Motor neuron (in vitro differentiated cells): ENCODE data around the gene HOPX. TPM values are rescaled to one million over a fixed set of nuclear protein-coding genes. Genes with fewer than 3 reads are reported as not detected.
"Not testable (repeated sequence)": the region's sequence is repeated elsewhere in the genome, so short reads cannot be mapped to it uniquely, and the experiment has no call there.

Experiments
- ATAC-seq, 8 experiments: fragments of 200-7000 bp; cut with Tn5 transposase; replicated peaks in 6 of 8; 2 replicates each; pipeline ENCODE4 v1.8.0; 2021; ENCODE audit warnings: mild to moderate bottlenecking in 8 of 8, moderate library complexity in 8 of 8
- H3K27ac ChIP-seq, 2 donors: fragments of 250-450 bp; sonication (Bioruptor Pico); 2 replicates each; pipeline ENCODE4 v1.9.0; 2021; ENCODE audit warnings: antibody characterized with exemption in 2 of 2, mild to moderate bottlenecking in 2 of 2, moderate library complexity in 1 of 2
- H3K4me1 ChIP-seq, 2 donors: fragments of 250-450 bp; sonication (Bioruptor Pico); replicated peaks in 1 of 2; 2 replicates each; pipeline ENCODE4 v1.6.1; 2021; ENCODE audit warnings: antibody characterized with exemption in 2 of 2, mild to moderate bottlenecking in 2 of 2, moderate library complexity in 1 of 2
- H3K4me3 ChIP-seq, 5 donors: fragments of 250-450 bp; sonication (Bioruptor Pico); 2 replicates each; pipeline ENCODE4 v1.9.0; 2021; ENCODE audit warnings: antibody characterized with exemption in 5 of 5, mild to moderate bottlenecking in 5 of 5, moderate library complexity in 4 of 5
- WGBS, 10 experiments: fragments of 450-650 bp; shearing (Covaris generic); methylation state at CpG; one replicate each; pipeline ENCODE4 v1.0.0; 2022; 5-methylcytosine and 5-hydroxymethylcytosine counted together
- in situ Hi-C, 9 experiments: fragments of 400-800 bp; cut with MboI; loops; one replicate each; pipeline ENCODE4 v1.15.0; 2021; ENCODE audit warnings: low sequenced_read_pairs in 9 of 9, low pct_unique_long_range_greater_than_20kb in 2 of 9; ENCODE audit not compliant: unreplicated experiment in 9 of 9
- total RNA-seq, 8 experiments: library from RNA; unstranded; fragments of 300-600 nt; gene quantifications; 2 replicates each; pipeline versions ENCODE4 v1.2.3 to v1.2.4, GENCODE V29; 2022

Gene HOPX
- total RNA-seq, 8 experiments from 2014 or later = 0.24 to 127 (median 1.8) TPM; not detected in 1

DNA sequence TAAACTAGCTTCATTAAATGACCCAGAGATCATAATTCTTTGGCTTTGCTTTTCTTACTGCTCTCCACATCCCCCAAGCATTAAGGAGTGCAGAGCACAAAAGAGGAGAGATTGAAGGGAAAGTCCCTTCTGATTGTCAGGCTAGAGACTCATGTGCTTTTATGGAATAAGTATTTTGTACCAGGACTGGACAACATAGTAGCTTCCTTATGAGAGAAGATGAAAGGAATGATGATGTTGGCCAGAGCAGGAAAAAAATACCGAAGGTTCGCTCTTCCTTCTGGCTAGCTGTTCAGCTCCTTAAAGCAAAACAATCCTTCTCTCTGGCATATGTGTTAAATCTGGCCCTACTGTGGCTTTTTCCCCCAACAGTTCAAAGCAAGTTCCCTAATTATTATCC lies 53.1 kb downstream of the HOPX start:
- no peak for ATAC-seq
- WGBS, 10 experiments = 20 to 90% (median 65%) methylated on average over 2 of the region's 2 CpGs; no CpG with 5 or more reads in 2 of the 10 experiments
- H3K4me1 ChIP-seq = no peaks in the 10 kb centered on the region
- in situ Hi-C loops = no loop called here
- H3K4me3 ChIP-seq = no peak overlapping the region
- no peak overlapping the region for H3K27ac ChIP-seq

DNA sequence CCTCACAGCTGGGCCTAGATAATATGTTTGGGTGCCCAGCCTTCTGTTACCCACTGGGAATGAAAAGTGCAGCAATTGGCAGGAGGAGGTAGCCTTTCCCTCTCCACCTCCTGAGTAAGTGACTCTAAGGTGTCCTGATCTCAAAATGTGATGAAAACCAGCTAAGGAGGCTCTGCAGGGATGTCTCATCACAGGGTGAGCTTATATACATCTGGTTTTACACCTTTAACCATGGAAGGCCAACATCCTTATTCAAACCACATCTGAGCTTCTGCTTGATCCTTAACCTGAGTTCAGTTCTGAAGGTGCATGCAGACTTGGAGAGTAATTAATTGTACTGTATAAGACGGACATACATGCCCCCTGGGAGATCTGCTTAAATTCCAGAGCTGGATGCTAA lies 53.7 kb downstream of the HOPX start:
- H3K4me3 ChIP-seq = no peak overlapping the region
- no peak for ATAC-seq
- in situ Hi-C loops = no loop called here
- 0 to 89% (median 60%) methylated on average over 1 of the region's 1 CpG; no CpG with 5 or more reads in 4 of the 10 experiments for WGBS, 10 experiments
- no peaks in the 10 kb centered on the region for H3K4me1 ChIP-seq
- no peak overlapping the region for H3K27ac ChIP-seq

DNA sequence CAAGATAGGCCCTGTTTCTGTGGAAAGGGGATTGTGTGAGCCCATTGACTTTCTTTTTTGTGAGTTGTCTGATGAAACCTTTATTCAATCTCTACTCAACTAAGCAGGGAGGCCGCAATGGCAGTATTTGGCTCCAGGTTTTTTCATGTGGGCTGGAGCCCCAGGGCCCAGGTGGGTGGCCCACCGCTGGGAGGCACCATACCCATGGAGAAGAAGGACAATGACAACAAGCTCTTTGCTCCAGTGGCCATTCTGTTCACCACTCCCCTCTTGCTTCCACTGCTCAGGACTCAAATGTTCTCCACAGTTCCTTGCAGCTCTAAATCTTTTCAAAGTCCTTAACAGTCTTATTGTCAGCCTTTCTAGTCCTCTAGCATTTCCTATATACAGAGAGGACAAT lies 54.1 kb downstream of the HOPX start:
- ATAC-seq = peak in 1 of 8 experiments; percentile 46
- H3K4me3 ChIP-seq = no peak overlapping the region
- no peaks in the 10 kb centered on the region for H3K4me1 ChIP-seq
- WGBS, 10 experiments = 0 to 100% (median 80%) methylated on average over 1 of the region's 2 CpGs; no CpG with 5 or more reads in 5 of the 10 experiments
- in situ Hi-C loops = no loop called here
- H3K27ac ChIP-seq = no peak overlapping the region

DNA sequence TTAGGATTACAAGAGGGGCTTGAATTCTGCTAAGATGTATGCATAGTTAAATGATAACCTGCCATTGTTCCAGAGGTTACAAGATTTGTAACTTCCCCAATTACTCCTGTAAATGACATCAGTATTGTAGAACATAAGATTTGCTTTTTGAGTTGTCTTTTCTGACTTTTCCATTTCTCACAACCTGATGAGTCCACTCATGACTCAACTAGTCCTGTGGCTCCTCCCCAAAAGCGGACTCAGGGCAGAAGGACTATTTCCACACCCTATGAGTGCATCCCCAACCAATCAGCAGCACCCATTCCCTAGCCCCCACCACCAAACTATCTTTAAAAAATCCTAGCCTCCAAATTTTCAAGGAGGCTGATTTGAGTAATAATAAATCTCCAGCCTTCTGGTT lies 54.7 kb downstream of the HOPX start:
- in situ Hi-C loops = no loop called here
- H3K27ac ChIP-seq = no peak overlapping the region
- no peaks in the 10 kb centered on the region for H3K4me1 ChIP-seq
- no peak overlapping the region for H3K4me3 ChIP-seq
- WGBS, 10 experiments = 14 to 80% (median 46%) methylated on average over 1 of the region's 1 CpG; no CpG with 5 or more reads in 4 of the 10 experiments
- no peak for ATAC-seq

DNA sequence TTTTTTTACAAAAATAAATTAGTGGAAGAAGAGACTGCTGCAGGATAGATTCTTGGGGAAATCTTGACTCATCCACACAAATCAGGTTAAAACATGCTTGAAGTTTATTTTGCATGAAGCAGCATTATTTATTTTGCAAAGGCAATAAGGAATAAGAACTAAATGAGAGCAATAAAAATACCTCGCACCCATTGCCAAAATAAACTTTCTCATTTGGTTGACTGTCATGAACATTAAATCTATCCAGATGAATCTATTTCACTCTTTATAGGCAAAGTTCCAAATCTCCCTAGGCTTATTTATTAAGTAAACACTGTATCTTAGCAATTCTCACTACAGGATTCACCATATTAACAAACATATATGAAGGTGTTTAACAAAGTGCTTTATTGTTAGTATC lies 58.9 kb downstream of the HOPX start:
- Histone ChIP-seq H3K4me3 (no peak overlapping the region), H3K4me1 (no peaks in the 10 kb centered on the region), H3K27ac (no peak overlapping the region)
- 0 to 100% (median 29%) methylated on average over 1 of the region's 1 CpG; no CpG with 5 or more reads in 1 of the 10 experiments for WGBS, 10 experiments
- peak in 1 of 8 experiments; percentile 33 for ATAC-seq
- in situ Hi-C loops = no loop called here

DNA sequence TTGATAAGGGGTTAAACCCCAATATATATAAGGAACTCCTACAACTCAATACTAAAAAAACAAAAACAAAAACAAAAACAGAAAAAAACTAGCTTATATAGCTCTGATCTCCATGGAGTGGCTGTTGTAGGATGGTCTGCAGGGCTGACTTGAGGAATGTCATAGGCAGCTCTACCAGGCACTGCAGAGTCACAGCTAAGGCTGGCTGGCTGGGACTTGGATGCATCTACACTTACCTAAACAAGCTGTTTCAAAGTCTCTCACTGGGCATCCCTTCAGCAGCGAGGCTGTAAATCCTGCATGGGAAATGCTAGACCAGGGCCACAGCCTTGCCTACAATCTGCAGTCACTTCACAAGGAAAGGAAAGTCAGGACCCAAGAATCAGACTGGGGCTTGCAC lies 61.3 kb downstream of the HOPX start:
- no peak for ATAC-seq
- WGBS, 10 experiments = 0 to 100% (median 82%) methylated on average over 1 of the region's 1 CpG; no CpG with 5 or more reads in 4 of the 10 experiments
- no peak overlapping the region for H3K4me3 ChIP-seq
- H3K27ac ChIP-seq = no peak overlapping the region
- no peaks in the 10 kb centered on the region for H3K4me1 ChIP-seq
- in situ Hi-C loops = no loop called here

DNA sequence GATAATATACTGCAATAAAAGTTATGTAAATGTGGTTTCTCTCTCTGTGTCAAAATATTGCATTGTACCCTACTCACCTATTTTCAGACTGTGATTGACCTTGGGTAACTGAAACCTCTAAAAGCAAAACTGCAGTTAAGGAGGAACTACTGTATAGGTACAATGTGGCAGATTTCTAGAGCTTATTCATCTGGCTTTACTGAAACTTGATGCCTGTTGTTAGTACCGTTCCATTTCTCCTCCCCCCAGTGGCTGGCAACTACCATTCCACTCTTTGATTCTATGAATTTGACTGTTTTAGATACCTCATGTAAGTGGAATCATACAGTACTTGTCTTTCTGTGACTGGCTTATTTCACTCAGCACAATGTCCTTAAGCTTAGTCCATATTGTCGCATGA lies 61.9 kb downstream of the HOPX start:
- H3K4me3 ChIP-seq = no peak overlapping the region
- WGBS, 10 experiments = 0 to 100% (median 68%) methylated on average over 1 to 2 of the region's 2 CpGs
- peak in 1 of 8 experiments; percentile 37 for ATAC-seq
- no peak overlapping the region for H3K27ac ChIP-seq
- no peaks in the 10 kb centered on the region for H3K4me1 ChIP-seq
- in situ Hi-C loops = no loop called here

DNA sequence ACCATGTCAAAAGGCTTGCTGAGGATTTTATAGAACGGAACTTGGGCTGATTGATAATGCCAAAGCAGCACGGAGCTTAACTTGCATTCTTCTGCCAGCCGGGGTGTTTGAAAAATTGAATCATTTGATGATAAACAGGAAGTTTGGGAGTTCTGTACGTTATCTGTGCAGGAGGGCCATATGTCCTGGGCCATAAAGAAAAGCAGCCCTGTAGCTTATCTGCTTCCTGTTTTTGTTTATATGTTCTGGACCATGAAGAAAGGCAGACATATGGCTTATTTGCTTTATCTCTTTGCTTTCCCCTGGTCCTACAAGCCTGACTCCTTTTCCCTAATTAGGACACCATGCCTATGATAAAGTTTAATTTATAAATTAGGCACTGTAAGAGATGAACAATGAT lies 62.4 kb downstream of the HOPX start:
- H3K27ac ChIP-seq = no peak overlapping the region
- WGBS, 10 experiments = 0 to 95% (median 83%) methylated on average over 1 to 4 of the region's 4 CpGs; no CpG with 5 or more reads in 1 of the 10 experiments
- in situ Hi-C loops = no loop called here
- no peaks in the 10 kb centered on the region for H3K4me1 ChIP-seq
- no peak overlapping the region for H3K4me3 ChIP-seq
- no peak for ATAC-seq

DNA sequence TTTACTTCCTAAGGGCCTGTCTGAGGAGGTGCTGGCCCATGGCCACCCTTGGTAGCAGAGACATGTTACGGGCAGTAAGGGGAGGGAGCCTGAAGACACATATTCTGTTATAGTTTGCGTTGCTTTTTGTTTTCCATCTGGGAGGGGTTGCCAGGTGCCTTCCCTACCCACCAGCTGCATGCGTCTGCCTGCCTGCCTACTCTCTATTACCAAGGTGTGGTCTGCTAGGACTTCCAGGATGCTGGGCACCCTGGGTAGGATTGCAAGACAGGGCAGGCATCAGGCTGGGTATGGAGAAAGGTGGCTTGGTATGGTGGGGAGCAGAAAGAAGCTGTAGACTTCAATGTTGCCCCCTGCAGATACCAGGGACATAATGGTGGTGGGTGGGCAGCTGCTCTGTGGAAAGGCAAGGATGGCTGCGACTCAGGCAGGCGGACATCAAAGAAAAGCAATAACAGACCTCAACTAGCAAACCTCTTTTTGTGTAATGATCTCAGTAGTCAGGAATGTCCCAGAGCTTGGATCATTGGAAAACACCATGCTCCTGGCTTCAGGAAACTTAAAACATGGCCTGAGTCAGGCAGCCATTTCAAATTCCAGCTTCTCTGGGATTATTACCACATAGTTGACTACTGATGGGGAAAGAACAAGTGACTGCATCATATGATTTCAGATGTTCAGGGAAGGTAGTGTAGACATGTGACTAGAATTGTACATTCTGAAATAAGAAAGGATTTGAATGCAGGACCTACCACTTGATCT lies 67.8 kb downstream of the HOPX start:
- H3K4me1 ChIP-seq = no peaks in the 10 kb centered on the region
- 0 to 100% (median 72%) methylated on average over 1 to 2 of the region's 5 CpGs; no CpG with 5 or more reads in 4 of the 10 experiments for WGBS, 10 experiments
- H3K27ac ChIP-seq = no peak overlapping the region
- ATAC-seq = no peak
- in situ Hi-C loops = no loop called here
- H3K4me3 ChIP-seq = no peak overlapping the region

DNA sequence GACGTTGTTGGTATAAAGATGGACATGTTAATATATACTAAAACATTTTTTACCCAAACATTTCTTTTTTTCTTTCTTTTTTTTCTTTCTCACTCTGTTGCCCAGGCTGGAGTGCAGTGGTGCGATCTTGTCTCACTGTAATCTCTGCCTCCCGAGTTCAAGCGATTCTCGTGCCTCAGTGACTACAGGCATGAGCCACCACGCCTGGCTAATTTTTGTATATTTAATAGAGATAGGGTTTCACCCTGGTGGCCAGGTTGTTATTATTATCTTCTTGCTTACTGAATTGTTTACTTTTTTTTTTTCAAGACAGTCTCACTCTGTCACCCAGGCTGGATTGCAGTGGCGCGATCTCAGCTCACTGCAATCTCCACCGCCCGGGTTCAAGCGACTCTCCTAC lies 68.8 kb downstream of the HOPX start:
- no peak for ATAC-seq
- Histone ChIP-seq H3K4me1 (no peaks in the 10 kb centered on the region), H3K4me3 (no peak overlapping the region), H3K27ac (no peak overlapping the region)
- in situ Hi-C loops = no loop called here
- 63 to 92% (median 83%) methylated on average over 1 to 11 of the region's 11 CpGs for WGBS, 10 experiments

DNA sequence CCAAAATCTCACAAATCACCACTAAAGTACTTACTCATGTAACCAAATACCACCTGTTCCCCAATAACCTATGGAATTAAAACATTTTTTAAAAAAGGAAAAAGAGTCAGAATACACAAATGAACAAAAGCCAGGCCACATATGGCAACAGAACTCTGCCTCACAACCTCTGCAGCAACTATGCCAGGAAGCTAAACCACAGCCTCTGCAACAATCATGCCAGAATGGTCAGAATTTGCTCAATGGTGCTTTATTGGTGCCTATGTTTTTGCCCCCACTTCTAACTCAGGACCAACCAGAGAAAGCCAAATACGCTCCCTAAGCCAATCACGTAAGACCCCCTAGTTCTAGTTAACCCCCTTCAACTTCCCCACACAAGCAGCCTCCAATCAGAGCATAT lies 69.6 kb downstream of the HOPX start:
- in situ Hi-C loops = no loop called here
- no peak overlapping the region for H3K27ac ChIP-seq
- H3K4me3 ChIP-seq = no peak overlapping the region
- no peak for ATAC-seq
- H3K4me1 ChIP-seq = no peaks in the 10 kb centered on the region
- 17 to 100% (median 67%) methylated on average over 1 to 2 of the region's 2 CpGs; no CpG with 5 or more reads in 5 of the 10 experiments for WGBS, 10 experiments

DNA sequence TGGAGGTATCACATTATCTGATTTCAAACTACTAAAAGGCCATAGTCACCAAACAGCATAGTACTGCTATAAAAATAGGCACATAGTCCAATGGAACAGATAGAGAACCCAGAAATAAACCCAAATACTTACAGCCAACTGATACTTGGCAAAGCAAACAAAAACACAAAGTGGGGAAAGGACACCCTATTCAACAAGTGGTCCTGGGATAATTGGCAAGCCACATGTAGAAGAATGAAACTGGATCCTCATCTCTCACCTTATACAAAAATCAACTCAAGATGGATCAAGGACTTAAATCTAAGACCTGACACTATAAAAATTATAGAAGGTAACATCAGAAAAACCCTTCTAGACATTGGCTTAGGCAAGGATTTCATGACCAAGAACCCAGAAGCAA lies 70.9 kb downstream of the HOPX start:
- H3K4me3 ChIP-seq, in situ Hi-C loops, ATAC-seq, H3K4me1 ChIP-seq, H3K27ac ChIP-seq: not testable (repeated sequence)

DNA sequence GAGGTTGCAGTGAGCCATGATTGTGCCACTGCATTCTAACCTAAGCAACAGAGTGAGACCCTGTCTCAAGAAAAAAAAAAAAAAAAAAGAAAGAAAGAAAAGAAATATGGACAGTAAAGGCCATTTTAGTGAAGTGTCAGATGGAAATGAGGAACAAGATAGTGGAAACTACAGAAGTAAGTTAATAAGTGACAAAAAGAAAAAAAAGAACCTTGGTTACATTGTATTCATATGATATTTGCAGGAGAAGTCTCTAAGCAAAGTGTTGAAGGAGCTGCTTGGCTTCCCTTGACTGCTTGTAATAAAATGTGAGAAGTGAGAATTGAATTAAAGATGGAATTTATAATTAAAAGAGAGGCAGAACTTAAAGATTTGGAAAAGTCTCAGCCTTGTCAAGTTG lies 73.2 kb downstream of the HOPX start:
- H3K27ac ChIP-seq = no peak overlapping the region
- in situ Hi-C loops = no loop called here
- ATAC-seq = no peak
- no peaks in the 10 kb centered on the region for H3K4me1 ChIP-seq
- no peak overlapping the region for H3K4me3 ChIP-seq

DNA sequence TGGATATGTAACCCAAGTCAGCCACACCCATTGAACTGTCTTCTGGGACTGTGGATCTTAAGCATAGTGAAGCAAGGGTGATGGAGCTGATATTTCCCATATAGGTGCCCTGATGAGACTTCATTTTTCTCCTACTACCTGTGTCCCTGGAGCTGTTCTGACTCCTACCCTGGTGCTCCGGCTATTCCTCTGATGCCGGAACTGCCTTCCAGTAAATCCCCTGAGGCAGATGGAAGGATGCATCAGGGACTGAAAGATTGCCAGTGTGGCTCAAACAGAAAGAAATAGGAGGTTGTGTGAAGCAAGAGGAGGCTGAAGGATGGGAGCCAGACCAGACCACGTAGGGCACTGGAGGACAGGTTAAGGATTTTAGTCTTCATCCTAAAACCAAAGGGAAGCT lies 74.7 kb downstream of the HOPX start:
- Histone ChIP-seq H3K27ac (no peak overlapping the region), H3K4me3 (no peak overlapping the region), H3K4me1 (no peaks in the 10 kb centered on the region)
- WGBS, 10 experiments = 0 to 59% (median 39%) methylated on average over 1 to 3 of the region's 3 CpGs; no CpG with 5 or more reads in 3 of the 10 experiments
- in situ Hi-C loops = no loop called here
- peak in 2 of 8 experiments; percentile 31 to 49 for ATAC-seq
